Esophagus muscularis mucosa (tissue), 3 donors: ENCODE measurements around the gene RHOT2.

Experiments
- POLR2AphosphoS5 ChIP-seq, 2 donors: sonication (generic); formaldehyde crosslinking; IDR thresholded peaks; one replicate each; pipeline ENCODE4 v1.6.1; 2017; ENCODE audit warnings: antibody characterized with exemption in 2 of 2
- TF ChIP-seq, protein P1 (sequence below), 3 experiments: fragments of 200-600 bp in 2 of 3; fragments of 450-650 bp in 1 of 3; sonication (generic) in 2 of 3; IDR thresholded peaks; one replicate each; pipeline ENCODE4 v1.5.1; 2017 to 2019; ENCODE audit warnings: antibody characterized with exemption in 3 of 3, mild to moderate bottlenecking in 2 of 3, moderate library complexity in 1 of 3

DNA sequence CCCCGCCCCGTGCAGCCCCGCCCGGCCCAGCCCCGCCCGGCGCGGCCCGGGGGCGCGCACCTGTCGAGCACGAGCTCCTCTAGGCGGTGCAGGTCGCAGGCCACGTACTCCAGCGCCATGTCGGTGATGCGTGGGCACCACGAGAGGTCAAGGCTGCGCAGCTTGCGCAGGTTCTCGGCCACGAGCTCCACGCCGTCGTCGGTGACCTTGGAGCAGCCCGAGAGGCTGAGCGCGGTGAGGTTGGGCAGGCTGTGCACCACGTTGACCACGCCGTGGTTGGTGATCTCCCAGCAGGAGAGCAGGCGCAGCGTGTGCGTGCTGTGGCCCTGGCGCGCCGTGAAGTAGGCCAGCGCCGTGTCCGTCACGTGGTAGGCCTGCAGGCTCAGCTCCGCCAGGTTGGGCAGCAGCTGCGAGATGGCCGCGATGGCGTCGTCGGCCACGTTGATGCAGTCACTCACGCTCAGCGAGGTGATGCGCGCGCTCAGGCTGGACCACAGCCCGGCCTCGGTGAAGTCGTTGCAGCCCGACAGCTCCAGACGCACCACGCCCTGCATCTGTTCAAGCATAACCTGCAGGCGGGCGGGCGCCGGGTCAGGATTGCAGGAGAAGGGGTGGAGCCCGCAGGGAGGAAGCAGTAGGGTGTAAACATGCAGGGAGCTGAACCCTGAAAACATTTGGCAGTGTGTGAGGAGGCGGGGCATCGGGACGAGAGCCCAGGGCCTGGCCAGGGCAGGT is 27.6 kb downstream of the RHOT2 start:
- no peak for TF ChIP-seq POLR2AphosphoS5 (IDR thresholded peaks at IDR 0.05)
- TF ChIP-seq, protein P1, sequence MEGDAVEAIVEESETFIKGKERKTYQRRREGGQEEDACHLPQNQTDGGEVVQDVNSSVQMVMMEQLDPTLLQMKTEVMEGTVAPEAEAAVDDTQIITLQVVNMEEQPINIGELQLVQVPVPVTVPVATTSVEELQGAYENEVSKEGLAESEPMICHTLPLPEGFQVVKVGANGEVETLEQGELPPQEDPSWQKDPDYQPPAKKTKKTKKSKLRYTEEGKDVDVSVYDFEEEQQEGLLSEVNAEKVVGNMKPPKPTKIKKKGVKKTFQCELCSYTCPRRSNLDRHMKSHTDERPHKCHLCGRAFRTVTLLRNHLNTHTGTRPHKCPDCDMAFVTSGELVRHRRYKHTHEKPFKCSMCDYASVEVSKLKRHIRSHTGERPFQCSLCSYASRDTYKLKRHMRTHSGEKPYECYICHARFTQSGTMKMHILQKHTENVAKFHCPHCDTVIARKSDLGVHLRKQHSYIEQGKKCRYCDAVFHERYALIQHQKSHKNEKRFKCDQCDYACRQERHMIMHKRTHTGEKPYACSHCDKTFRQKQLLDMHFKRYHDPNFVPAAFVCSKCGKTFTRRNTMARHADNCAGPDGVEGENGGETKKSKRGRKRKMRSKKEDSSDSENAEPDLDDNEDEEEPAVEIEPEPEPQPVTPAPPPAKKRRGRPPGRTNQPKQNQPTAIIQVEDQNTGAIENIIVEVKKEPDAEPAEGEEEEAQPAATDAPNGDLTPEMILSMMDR (IDR thresholded peaks at IDR 0.05), result no peak
